Ovary (tissue), 9 donors: ENCODE measurements around the gene SH3GL3. TPM values are rescaled to one million over a fixed set of nuclear protein-coding genes. Genes with fewer than 3 reads are reported as not detected.

ENCODE experiments used
- DNase-seq, 5 donors: peaks; one replicate each; pipeline ENCODE4 v3.0.0-alpha.2; 2019 to 2020
- H3K27ac ChIP-seq, 2 donors: fragments of 200-600 bp; one replicate each; pipeline versions ENCODE4 v1.5.1 to v1.8.0; 2019 to 2022
- H3K27me3 ChIP-seq: fragments of 200-600 bp; one replicate; pipeline ENCODE4 v1.8.0; 2022
- H3K36me3 ChIP-seq: fragments of 200-600 bp; sonication (generic); one replicate; pipeline ENCODE4 v1.5.1; 2019
- H3K4me1 ChIP-seq: one replicate; pipeline ENCODE4 v1.8.1; 2013; ENCODE audit warnings: mild to moderate bottlenecking, moderate library complexity; ENCODE audit not compliant: insufficient read depth
- H3K4me3 ChIP-seq: fragments of 200-600 bp; sonication (generic); one replicate; pipeline ENCODE4 v1.5.1; 2017
- H3K9me3 ChIP-seq, 2 donors: fragments of 200-600 bp in 1 of 2; sonication (generic) in 1 of 2; one replicate each; pipeline versions ENCODE4 v1.5.1 to v1.8.1; 2013 to 2019; ENCODE audit warnings: mild to moderate bottlenecking in 1 of 2, moderate library complexity in 1 of 2
- CTCF ChIP-seq, 3 donors: fragments of 450-650 bp in 2 of 3; fragments of 200-600 bp in 1 of 3; IDR thresholded peaks; one replicate each; pipeline versions ENCODE4 v1.5.1 to v1.8.0; 2016 to 2022; ENCODE audit warnings: antibody characterized with exemption in 3 of 3, mild to moderate bottlenecking in 1 of 3
- EP300 ChIP-seq: sonication (generic); formaldehyde crosslinking; IDR thresholded peaks from one replicate; pipeline ENCODE4 v1.6.1; 2017; ENCODE audit warnings: antibody characterized with exemption
- POLR2A ChIP-seq: fragments of 450-650 bp; IDR thresholded peaks from one replicate; pipeline ENCODE4 v1.6.1; 2017; ENCODE audit warnings: antibody characterized with exemption, mild to moderate bottlenecking, moderate library complexity
- WGBS, 3 donors: extraction: QIAGEN DNeasy Blood & Tissue Kit in 1 of 3; methylation state at CpG; one replicate each; pipeline versions ENCODE4 v1.1.5 to v1.1.7; 2013 to 2017; 5-methylcytosine and 5-hydroxymethylcytosine counted together
- intact Hi-C, 4 donors: fragments of 100-400 bp; cut with DNase I; formaldehyde crosslinking; loops; one replicate each; pipeline versions ENCODE4 v1.11.0 to v1.15.1; 2022 to 2023
- polyA plus RNA-seq, 2 donors: library from polyadenylated mRNA; stranded (reverse); fragments of 200-250 nt in 1 of 2; fragments of 350-450 nt in 1 of 2; fragmentation: Illumina TruSeq in 1 of 2; extraction: RNeasy Lipid Tissue Mini Kit (QIAGEN cat#74804) in 1 of 2; gene quantifications; one replicate each; pipeline ENCODE4 v1.2.3, GENCODE V29; 2013 to 2014
- total RNA-seq, 7 donors: library from RNA; depleted of rRNA in 2 of 7; stranded (reverse); fragments of >200 nt in 2 of 7; fragmentation: NEBNext Ultra II Directional in 3 of 7; extraction: Animal tissue kit (Norgen Biotek cat#: 25700) in 3 of 7; gene quantifications; one replicate each; pipeline versions ENCODE4 v1.1.0 to v1.2.4, GENCODE V29; 2016 to 2023
- donor health status: DM: no; HTN: no; CAD: no; lungs with moderate emphysema.
- donor health status: DM: no; HTN: no; CAD: no.
- donor health status: Bipolar disorder and iron deficiency.
- donor health status: DM: yes; HTN: yes; CAD: no.
- donor health status: DM: no; HTN: no; CAD: no.
- donor health status: DM: yes; HTN: yes; CAD: no.

Gene SH3GL3
- total and polyA plus RNA-seq, 9 donors: 0.25 to 4.9 (median 0.55) TPM; not detected in 1

- intact Hi-C loops: no loop called here
- 56 to 70% (median 58%) methylated on average over 3 of the region's 3 CpGs for WGBS, 3 donors
- Histone ChIP-seq H3K4me3 (no peak overlapping the region), H3K36me3 (no peaks in the 10 kb centered on the region), H3K27ac (no peak overlapping the region), H3K27me3 (no peaks in the 10 kb centered on the region), H3K4me1 (no peaks in the 10 kb centered on the region), H3K9me3 (no peaks in the 10 kb centered on the region)
- TF ChIP-seq EP300 (no peak), POLR2A (no peak), CTCF (IDR thresholded peaks at IDR 0.05) (no peak)
- DNase-seq: no peak
Measured at GRCh38 chr15:83498801-83499200, 51.7 kb downstream of the SH3GL3 start.

GRCh38 chr15:83499476-83499875, 52.3 kb downstream of the SH3GL3 start:
- Histone ChIP-seq H3K9me3 (no peaks in the 10 kb centered on the region), H3K27me3 (no peaks in the 10 kb centered on the region), H3K27ac (no peak overlapping the region), H3K4me3 (no peak overlapping the region), H3K36me3 (no peaks in the 10 kb centered on the region), H3K4me1 (no peaks in the 10 kb centered on the region)
- WGBS, 3 donors: 85 to 87% (median 86%) methylated on average over 2 of the region's 2 CpGs
- intact Hi-C loops: no loop called here
- DNase-seq: no peak
- TF ChIP-seq CTCF (IDR thresholded peaks at IDR 0.05) (no peak), EP300 (no peak), POLR2A (no peak)

- intact Hi-C loops: no loop called here
- TF ChIP-seq CTCF (IDR thresholded peaks at IDR 0.05) (no peak), EP300 (no peak), POLR2A (no peak)
- WGBS, 3 donors: 67 to 79% (median 67%) methylated on average over 4 of the region's 4 CpGs
Measured at GRCh38 chr15:83503595-83504364, 56.6 kb downstream of the SH3GL3 start.

GRCh38 chr15:83504365-83504764, 57.2 kb downstream of the SH3GL3 start:
- Histone ChIP-seq H3K9me3 (no peaks in the 10 kb centered on the region), H3K4me1 (no peaks in the 10 kb centered on the region), H3K27me3 (no peaks in the 10 kb centered on the region), H3K36me3 (no peaks in the 10 kb centered on the region), H3K27ac (no peak overlapping the region), H3K4me3 (no peak overlapping the region)
- 78 to 88% (median 83%) methylated on average over 4 of the region's 4 CpGs for WGBS, 3 donors
- intact Hi-C loops: no loop called here
- TF ChIP-seq CTCF (IDR thresholded peaks at IDR 0.05) (no peak), POLR2A (no peak), EP300 (no peak)
- no peak for DNase-seq

More at GRCh38 chr15:83503595-83504364, 56.6 kb downstream of the SH3GL3 start:
- Histone ChIP-seq H3K4me3 (no peak overlapping the region), H3K36me3 (no peaks in the 10 kb centered on the region), H3K4me1 (no peaks in the 10 kb centered on the region), H3K27ac (no peak overlapping the region), H3K9me3 (no peaks in the 10 kb centered on the region), H3K27me3 (no peaks in the 10 kb centered on the region)
- no peak for DNase-seq
